Lower lobe of right lung (tissue), 2 donors: ENCODE data around the gene PRKD3. TPM values are rescaled to one million over a fixed set of nuclear protein-coding genes. Genes with fewer than 3 reads are reported as not detected.
A peak's percentile ranks its signal among the peaks of the same experiment; 100 is the strongest.

Experiments used
- ATAC-seq, 2 donors: fragments of 200-7000 bp; cut with Tn5 transposase; one replicate each; pipeline ENCODE4 v1.9.1; 2020 to 2022; ENCODE audit warnings: mild to moderate bottlenecking in 2 of 2, moderate library complexity in 2 of 2
- DNase-seq: peaks from one replicate; pipeline ENCODE4 v3.0.0-alpha.2; 2020
- H3K27ac ChIP-seq: fragments of 200-600 bp; one replicate; pipeline ENCODE4 v1.8.0; 2022
- H3K27me3 ChIP-seq: fragments of 200-600 bp; one replicate; pipeline ENCODE4 v1.8.0; 2022; ENCODE audit warnings: low read depth
- H3K36me3 ChIP-seq: fragments of 200-600 bp; one replicate; pipeline ENCODE4 v1.8.0; 2022; ENCODE audit warnings: mild to moderate bottlenecking
- H3K4me1 ChIP-seq: fragments of 200-600 bp; one replicate; pipeline ENCODE4 v1.8.0; 2022
- H3K4me3 ChIP-seq: fragments of 200-600 bp; one replicate; pipeline ENCODE4 v1.8.0; 2022; ENCODE audit warnings: mild to moderate bottlenecking
- H3K9me3 ChIP-seq: fragments of 200-600 bp; one replicate; pipeline ENCODE4 v1.8.0; 2022
- intact Hi-C: fragments of 100-400 bp; cut with DNase I; formaldehyde crosslinking; loops from one replicate; pipeline ENCODE4 v1.11.0; 2022
- total RNA-seq: library from RNA; stranded (reverse); fragmentation: NEBNext Ultra II Directional; extraction: Animal tissue kit (Norgen Biotek cat#: 25700); gene quantifications from one replicate; pipeline ENCODE4 v1.2.1, GENCODE V29; 2021
- TF ChIP-seq, protein P1 (sequence below): fragments of 200-600 bp; IDR thresholded peaks from one replicate; pipeline ENCODE4 v1.8.0; 2022; ENCODE audit warnings: antibody characterized with exemption, mild to moderate bottlenecking
- donor health status: DM: no; HTN: yes; CAD: no; lungs with severe emphysema.

PRKD3 gene
- total RNA-seq, 1 donor from 2014 or later, result 39.3 TPM

DNA sequence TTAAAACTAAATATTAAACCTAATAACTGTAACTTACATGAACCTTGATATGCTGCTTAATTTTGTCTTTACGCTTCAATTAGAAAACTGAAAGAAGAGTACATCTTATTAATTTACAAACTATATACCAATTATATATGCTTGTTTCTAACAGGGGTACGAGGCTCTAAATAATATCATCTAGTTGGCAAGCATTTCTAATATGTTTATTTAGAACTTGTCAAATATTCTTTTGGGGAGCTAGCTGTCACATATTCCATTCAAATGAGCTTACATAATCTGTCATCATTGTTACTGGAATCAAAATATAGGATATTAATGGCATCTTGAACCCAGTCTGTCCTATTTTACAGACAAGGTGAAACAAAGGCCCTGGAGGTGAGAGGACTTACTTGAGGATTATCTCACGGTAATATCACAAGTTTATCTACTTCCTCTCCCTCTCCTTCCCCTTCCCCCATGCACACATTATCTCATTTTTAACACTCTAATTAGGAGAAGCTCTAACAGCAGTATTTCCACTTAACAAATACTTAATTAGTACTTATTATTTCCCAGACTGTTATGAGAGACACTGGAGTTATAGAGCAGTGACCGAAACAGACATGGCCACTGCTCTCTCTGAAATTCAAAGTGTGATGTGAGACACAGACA is 3.5 kb downstream of the PRKD3 start:
- TF ChIP-seq, protein P1, sequence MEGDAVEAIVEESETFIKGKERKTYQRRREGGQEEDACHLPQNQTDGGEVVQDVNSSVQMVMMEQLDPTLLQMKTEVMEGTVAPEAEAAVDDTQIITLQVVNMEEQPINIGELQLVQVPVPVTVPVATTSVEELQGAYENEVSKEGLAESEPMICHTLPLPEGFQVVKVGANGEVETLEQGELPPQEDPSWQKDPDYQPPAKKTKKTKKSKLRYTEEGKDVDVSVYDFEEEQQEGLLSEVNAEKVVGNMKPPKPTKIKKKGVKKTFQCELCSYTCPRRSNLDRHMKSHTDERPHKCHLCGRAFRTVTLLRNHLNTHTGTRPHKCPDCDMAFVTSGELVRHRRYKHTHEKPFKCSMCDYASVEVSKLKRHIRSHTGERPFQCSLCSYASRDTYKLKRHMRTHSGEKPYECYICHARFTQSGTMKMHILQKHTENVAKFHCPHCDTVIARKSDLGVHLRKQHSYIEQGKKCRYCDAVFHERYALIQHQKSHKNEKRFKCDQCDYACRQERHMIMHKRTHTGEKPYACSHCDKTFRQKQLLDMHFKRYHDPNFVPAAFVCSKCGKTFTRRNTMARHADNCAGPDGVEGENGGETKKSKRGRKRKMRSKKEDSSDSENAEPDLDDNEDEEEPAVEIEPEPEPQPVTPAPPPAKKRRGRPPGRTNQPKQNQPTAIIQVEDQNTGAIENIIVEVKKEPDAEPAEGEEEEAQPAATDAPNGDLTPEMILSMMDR, result no peak
- peaks cover 63% of the 10 kb centered on the region for H3K4me1 ChIP-seq
- H3K27me3 ChIP-seq, result no peaks in the 10 kb centered on the region
- ATAC-seq (no peak), DNase-seq (no peak)
- no peaks in the 10 kb centered on the region for H3K9me3 ChIP-seq
- no peaks in the 10 kb centered on the region for H3K36me3 ChIP-seq
- intact Hi-C loops, result no loop called here
- H3K4me3 ChIP-seq, result no peak overlapping the region
- no peak overlapping the region for H3K27ac ChIP-seq

GRCh38 chr2:37319754-37320609 is 4.7 kb downstream of the PRKD3 start:
- Histone ChIP-seq H3K4me3 (no peak overlapping the region), H3K27ac (no peak overlapping the region), H3K4me1 (peaks cover 58% of the 10 kb centered on the region), H3K9me3 (no peaks in the 10 kb centered on the region), H3K27me3 (no peaks in the 10 kb centered on the region), H3K36me3 (no peaks in the 10 kb centered on the region)
- intact Hi-C loops, result no loop called here
- DNase-seq (no peak), ATAC-seq (no peak)
- TF ChIP-seq, protein P1, result no peak

DNA sequence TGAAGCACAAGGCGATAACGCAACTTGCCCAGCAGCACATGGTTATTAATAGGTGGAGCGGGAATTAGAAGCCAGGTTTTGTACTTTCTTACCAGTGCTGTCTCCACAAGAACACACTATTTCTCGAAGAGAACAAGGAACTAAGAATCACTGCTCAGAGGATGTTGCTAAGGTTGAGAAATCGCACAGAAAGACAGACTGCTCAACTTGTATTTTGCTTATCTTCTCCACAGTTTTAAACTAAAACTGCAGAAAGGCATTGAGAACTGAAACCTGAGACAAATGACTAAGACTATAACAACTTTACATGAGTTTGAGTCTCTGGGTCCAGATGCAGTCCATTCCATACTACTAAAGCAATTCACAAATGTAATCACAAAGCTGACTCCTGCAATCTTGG is 6.2 kb downstream of the PRKD3 start:
- no peaks in the 10 kb centered on the region for H3K9me3 ChIP-seq
- intact Hi-C loops, result no loop called here
- ATAC-seq, result peak; percentile 36 to 41
- H3K27me3 ChIP-seq, result no peaks in the 10 kb centered on the region
- no peak for DNase-seq
- TF ChIP-seq, protein P1, result no peak
- H3K4me1 ChIP-seq, result peaks cover 58% of the 10 kb centered on the region
- H3K27ac ChIP-seq, result no peak overlapping the region
- H3K4me3 ChIP-seq, result no peak overlapping the region
- no peaks in the 10 kb centered on the region for H3K36me3 ChIP-seq

DNA sequence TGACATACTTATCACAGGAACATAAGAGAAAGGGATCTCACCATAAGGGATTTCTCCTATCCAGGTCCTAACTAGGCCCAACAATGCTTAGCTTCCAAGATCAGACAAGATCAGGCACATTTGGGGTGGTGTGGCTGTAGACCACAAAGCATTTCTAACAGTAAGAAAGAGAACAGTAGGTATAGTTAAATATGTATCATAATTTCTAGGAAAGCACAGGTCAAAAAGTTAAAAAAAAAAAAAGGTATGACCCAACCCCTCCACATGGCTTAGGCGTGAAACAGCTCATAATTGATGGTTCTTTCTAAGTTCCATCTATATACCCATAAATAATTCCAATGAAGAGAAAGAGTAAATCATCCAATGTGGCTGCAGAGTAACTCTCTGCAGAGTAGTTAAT is 6.9 kb downstream of the PRKD3 start:
- TF ChIP-seq, protein P1, result no peak
- no peaks in the 10 kb centered on the region for H3K9me3 ChIP-seq
- intact Hi-C loops, result no loop called here
- no peaks in the 10 kb centered on the region for H3K27me3 ChIP-seq
- no peaks in the 10 kb centered on the region for H3K36me3 ChIP-seq
- peaks cover 55% of the 10 kb centered on the region for H3K4me1 ChIP-seq
- ATAC-seq (no peak), DNase-seq (no peak)
- H3K4me3 ChIP-seq, result no peak overlapping the region
- no peak overlapping the region for H3K27ac ChIP-seq

- DNase-seq, result no peak
- peaks cover 42% of the 10 kb centered on the region for H3K4me1 ChIP-seq
These were observed 8.5 kb downstream of the PRKD3 start for GRCh38 chr2:37316181-37316580.

More at GRCh38 chr2:37316181-37316580, 8.5 kb downstream of the PRKD3 start:
- Histone ChIP-seq H3K36me3 (no peaks in the 10 kb centered on the region), H3K27ac (no peak overlapping the region), H3K27me3 (no peaks in the 10 kb centered on the region), H3K4me3 (no peak overlapping the region), H3K9me3 (no peaks in the 10 kb centered on the region)
- ATAC-seq, result no peak
- intact Hi-C loops, result no loop called here
- TF ChIP-seq, protein P1, result no peak
